Hematopoietic multipotent progenitor cell treated with erythropoietin and hydrocortisone succinate and interleukin-3 and kit ligand, for 4 days (in vitro differentiated cells): ENCODE measurements around the gene SLC30A7.
"Not testable (repeated sequence)": the region's sequence is repeated elsewhere in the genome, so short reads cannot be mapped to it uniquely, and the experiment has no call there.

Source experiments
- DNase-seq: peaks from one replicate; pipeline ENCODE4 v3.0.0-alpha.2; 2015

Gene SLC30A7

GRCh38 chr1:100892554-100892953, 3.3 kb upstream of the SLC30A7 start:
- no peak for DNase-seq

DNA sequence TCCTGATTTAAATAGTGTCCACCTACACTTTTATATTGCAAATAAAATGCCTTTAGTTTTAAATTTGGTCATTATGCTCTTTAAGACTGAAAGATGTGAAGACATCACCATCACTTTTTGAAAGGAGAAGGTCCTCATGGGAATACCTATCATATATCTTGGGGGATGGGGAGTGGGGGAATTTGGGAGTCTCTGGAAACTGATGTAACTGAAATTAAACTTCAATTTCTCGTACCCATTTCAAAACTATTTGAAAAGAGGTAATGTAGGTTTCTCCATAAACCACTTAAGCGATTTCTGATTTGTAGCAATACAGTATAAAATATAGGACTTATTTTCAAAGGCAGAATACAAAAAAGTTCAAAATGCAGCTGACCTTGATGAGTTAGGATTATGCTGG, 2.2 kb upstream of the SLC30A7 start:
- DNase-seq: no peak

DNA sequence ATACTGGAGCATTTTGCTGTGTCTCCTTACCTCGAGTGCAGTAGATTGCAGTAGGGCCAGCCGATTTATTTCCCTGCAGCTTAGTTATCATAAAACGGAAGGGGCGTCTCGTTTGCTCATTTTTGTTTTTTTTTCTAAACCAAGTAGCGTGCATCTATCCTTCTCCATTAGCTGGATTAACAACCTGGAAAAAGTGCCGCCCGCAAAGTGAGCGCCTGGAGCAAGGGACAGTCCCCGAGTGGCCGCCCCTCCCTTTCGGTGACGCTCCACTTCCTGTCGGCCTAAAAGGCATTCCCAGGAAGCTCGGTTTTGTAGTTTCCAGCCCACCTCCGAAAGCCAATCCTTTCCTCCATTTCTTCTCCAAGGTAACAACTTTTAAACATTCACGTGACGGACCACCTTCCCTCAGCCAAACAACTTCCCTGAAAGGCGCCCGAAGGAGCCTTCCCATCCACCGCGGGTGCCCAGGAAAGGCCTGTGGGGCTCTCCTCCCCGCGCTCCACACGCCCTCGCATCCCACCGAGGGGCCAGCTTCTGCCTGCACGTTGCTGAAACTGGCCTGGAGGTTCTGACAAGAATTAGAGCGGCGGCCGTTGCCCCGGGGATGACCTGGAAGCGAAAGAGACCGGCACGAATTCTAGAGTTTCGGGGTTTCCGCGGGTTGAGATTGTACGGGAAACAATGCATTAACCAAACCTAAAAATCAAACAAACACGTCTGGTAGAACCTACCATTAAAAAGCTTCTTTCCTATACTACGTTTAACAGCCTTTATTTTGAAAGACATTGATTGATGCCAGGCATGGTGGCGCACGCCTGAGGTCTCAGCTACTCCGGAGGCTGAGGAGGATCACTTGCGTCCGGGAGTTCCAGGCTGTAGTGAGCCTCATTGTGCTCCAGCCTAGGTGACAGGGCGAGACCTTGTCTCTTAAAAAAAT, 1.0 kb upstream of the SLC30A7 start, which contains the start of gene EXTL2:
EXTL2 (minus strand) TSS at position 240 of the 937 bp plus-strand sequence. CDS start 6,085 bp downstream, outside the sequence.
- peak; percentile 84 for DNase-seq

GRCh38 chr1:100896481-100896982, 642 bp downstream of the SLC30A7 start:
- peak; percentile 88 for DNase-seq

GRCh38 chr1:100902365-100902764, 6.5 kb downstream of the SLC30A7 start:
- peak; percentile 18 for DNase-seq

GRCh38 chr1:100903777-100904176, 7.9 kb downstream of the SLC30A7 start:
- no peak for DNase-seq

DNA sequence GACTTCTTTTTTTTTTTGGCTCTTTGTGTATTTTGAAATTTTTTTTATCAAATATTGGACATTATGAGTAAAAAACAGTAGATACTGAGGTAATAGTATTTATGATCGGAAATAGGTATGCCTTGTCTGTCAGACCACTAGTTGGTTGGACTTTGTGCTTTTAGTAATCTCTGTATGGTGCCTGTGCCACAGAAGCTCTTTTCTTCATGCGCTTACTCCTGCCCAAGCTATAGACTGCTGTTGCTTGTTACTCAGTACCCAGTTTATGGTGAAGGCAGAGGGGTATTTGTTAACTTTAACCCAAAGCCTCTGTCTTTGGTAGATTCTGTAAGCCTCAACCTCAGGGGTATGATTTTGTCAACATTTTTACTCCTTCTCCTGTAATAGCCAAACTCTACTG, 8.6 kb downstream of the SLC30A7 start:
- DNase-seq: no peak

- no peak for DNase-seq
Observed at GRCh38 chr1:100905181-100905580, 9.3 kb downstream of the SLC30A7 start.

- DNase-seq: no peak
Observed at GRCh38 chr1:100907887-100908286, 12.0 kb downstream of the SLC30A7 start.

DNA sequence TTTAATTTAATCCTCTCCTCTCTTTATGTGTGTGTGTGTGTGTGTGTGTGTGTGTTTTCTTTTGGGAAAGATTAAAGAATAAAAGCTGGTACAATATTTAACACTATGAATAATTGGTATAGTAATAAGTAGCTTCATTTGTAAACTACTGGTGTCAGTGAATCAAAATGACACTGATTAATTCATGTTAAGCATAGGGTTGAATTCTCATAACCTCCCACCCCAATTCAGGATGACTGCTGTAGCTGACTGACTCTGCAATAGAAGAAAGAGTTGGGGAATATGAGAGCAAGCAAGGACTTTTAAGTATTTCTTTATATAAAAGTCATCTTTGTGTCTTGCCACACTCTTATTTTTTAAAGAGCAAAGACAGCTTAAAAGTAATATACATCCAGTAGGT, 13.1 kb downstream of the SLC30A7 start:
- DNase-seq: no peak

DNA sequence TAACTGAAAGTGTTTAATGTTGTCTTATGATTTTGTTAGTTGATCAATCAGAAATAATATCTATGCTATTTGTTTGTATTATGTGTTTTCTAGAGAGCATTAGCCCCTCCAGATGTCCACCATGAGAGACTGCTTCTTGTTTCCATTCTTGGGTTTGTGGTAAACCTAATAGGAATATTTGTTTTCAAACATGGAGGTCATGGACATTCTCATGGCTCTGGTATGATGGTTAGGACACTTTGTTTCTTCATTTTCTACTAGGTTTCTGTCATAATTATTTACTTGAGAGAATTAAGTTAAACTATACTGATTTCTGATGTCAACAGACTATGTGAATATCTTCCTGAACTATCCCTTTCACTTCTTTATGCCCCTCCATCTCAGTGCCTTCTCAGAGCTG, 16.1 kb downstream of the SLC30A7 start:
- no peak for DNase-seq

GRCh38 chr1:100921110-100921706, 25.3 kb downstream of the SLC30A7 start:
- peak; percentile 81 for DNase-seq

- no peak for DNase-seq
Observed at GRCh38 chr1:100924212-100924611, 28.3 kb downstream of the SLC30A7 start.

DNA sequence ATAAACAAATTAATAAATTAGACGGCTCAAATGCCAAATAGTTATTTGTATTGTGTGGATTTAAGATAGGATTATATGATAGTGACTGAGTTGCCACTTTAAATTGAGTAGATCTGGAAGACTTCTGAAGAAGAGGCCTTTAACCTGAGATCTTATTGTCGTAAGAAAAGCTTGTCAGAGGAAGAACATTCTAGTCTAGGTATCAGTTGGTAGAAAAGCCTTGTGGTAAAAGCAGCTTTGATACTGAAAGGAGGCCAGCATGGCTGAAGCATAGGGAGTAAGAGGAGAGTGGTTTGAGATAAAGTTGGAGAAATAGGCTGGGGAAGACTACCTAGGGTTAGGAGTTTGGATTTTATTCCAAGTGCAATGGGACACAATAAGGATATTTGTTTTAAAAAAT, 29.1 kb downstream of the SLC30A7 start:
- no peak for DNase-seq

DNA sequence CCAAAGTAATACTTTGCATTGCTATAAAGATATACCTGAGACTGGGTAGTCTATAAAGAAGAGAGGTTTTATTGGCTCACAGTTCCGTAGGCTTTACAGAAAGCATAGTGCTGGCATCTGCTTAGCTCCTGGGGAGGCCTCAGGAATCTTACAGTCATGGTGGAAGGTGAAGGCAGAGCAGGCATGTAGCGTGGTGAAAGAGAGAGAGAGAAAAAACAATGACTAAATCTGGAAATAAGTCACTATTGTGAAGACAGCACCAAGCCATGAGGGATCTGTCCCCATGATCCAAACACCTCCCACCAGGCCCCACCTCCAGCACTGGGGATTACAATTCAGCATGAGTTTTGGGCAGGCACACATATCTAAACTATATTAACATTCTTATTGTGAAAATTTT, 30.4 kb downstream of the SLC30A7 start:
- no peak for DNase-seq

- DNase-seq: peak; percentile 53
Observed at GRCh38 chr1:100927276-100927675, 31.4 kb downstream of the SLC30A7 start.

DNA sequence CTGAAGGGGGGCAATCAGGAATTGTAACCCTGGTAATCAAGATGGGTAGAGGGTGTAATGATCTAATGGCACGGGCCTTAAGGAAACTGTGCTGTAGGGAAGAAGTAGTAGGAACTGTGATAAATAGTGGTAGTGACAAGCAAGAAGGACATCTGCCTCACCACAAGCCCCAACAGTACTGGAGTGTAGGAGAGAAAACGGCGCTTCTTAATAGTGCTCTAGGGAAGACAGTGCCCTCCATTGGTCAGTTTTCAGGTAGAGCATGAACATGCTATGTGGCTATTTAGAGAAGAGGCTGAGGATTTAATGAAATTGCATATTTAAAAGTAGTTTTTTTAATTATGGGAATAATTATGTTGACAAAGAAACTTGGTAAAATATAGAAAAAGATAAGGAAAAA, 32.2 kb downstream of the SLC30A7 start:
- peak; percentile 69 for DNase-seq

DNA sequence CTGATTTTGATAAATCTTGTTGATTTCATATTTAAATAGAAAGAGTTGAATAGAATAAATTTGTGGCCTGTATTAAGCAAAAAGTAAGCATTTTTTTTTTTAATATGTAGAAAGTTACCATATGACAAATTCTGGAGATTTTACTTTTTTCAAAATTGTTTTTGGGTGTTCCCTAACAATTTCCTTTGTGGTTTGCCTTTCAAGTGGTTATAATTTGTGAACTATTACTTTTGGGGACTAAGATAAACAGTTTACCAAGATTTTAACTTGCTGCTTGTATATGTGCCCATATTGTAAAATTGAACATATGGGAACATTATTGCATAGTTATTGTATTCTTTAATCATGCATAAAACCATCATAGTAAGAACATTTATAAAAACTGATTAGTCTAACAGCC, 34.6 kb downstream of the SLC30A7 start:
- no peak for DNase-seq

- DNase-seq: peak; percentile 14
Observed at GRCh38 chr1:100931716-100932115, 35.8 kb downstream of the SLC30A7 start.

DNA sequence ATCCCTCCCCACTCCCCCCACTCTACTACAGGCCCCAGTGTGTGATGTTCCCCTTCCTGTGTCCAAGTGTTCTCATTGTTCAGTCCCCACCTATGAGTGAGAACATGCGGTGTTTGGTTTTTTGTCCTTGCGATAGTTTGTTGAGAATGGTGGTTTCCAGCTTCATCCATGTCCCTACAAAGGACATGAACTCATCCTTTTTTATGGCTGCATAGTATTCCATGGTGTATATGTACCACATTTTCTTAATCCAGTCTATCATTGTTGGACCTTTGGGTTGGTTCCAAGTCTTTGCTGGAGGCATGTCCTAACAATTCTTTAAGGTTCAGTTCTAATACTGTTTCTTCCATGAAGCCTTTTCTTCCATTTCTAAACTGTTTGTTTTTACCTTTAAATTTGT, 37.7 kb downstream of the SLC30A7 start:
- not testable (repeated sequence) for DNase-seq

DNA sequence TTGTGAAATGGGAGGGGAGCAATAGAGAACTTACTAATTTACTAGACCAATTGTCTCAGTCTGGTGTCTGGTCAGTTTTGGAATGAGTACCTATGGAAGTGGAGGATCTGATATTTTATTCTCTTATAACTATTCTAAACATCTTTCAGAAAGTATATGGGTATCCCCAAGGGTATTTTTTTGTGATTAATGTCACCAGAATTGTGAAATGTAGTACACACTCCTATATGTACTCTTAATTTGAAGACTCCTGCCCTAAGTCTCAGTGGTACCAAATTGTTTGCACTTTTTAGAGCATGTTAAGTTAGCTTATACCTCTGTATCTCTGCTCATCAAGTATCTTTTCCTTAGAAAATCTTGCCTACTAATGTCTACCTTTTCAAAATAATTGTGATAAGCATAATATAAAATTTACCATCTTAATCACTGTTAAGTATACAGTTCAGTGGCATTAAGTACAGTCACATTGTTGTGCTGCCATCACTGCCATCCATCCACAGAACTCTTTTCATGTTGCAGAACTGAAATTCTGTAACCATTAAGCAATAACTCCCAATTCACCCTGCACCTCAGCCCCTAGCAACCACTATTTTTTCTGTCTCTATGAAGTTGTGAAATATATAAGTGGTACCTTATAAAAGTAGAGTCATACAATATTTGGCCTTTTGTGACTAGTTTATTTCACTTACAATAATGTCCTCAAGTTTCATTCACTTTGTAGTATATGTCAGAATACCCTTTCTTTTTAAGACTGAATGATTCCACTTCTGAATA, 40.5 kb downstream of the SLC30A7 start:
- DNase-seq: no peak

GRCh38 chr1:100941098-100941527, 45.2 kb downstream of the SLC30A7 start:
- DNase-seq: no peak

GRCh38 chr1:100941580-100942216, 45.8 kb downstream of the SLC30A7 start:
- no peak for DNase-seq
